HEK293 (cell line): ENCODE measurements around the gene TSPEAR.
A peak's percentile ranks its signal among the peaks of the same experiment; 100 is the strongest.

Source experiments
- CTCF ChIA-PET: fragments of 350-600 bp; formaldehyde crosslinking; extraction: SDS; loops from one replicate; lab custom pipeline; 2021; ENCODE audit warnings: antibody characterized with exemption; lab: Yijun Ruan, JAX
- POLR2A ChIA-PET: fragments of 300-600 bp; formaldehyde crosslinking; extraction: SDS; loops from one replicate; lab custom pipeline; 2020; ENCODE audit warnings: antibody characterized with exemption, inconsistent platforms; lab: Yijun Ruan, JAX
- H3K27ac ChIP-seq: fragments of 200-500 bp; sonication (Bioruptor generic); 2 replicates; pipeline ENCODE4 v1.5.1; 2014; ENCODE audit warnings: low read depth, low read length, control low read depth, inconsistent platforms; ENCODE audit errors: extremely low read depth
- H3K36me3 ChIP-seq, 2 experiments: fragments of 200-500 bp in 1 of 2; sonication (Bioruptor generic) in 1 of 2; 1 replicate in 1 of 2; 2 replicates in 1 of 2; pipeline ENCODE4 v1.5.1; 2014 to 2017; ENCODE audit warnings: inconsistent platforms in 2 of 2, low read length in 2 of 2; ENCODE audit not compliant: control insufficient read depth in 2 of 2, insufficient read depth in 1 of 2
- H3K4me1 ChIP-seq: fragments of 200-500 bp; sonication (Bioruptor generic); 2 replicates; pipeline ENCODE4 v1.5.1; 2014; ENCODE audit warnings: mild to moderate bottlenecking, low read length, inconsistent platforms; ENCODE audit not compliant: control insufficient read depth, insufficient read depth
- H3K4me3 ChIP-seq: 2 replicates; pipeline ENCODE4 v1.5.1; 2011; ENCODE audit warnings: low read depth, mild to moderate bottlenecking, control low read depth, low read length, moderate library complexity
- H3K9me3 ChIP-seq: fragments of 200-500 bp; sonication (Bioruptor generic); 2 replicates; pipeline ENCODE4 v1.5.1; 2014; ENCODE audit warnings: low read depth, low read length, inconsistent platforms; ENCODE audit not compliant: control insufficient read depth, insufficient read depth
- BCL11A ChIP-seq: fragments of 450-650 bp; formaldehyde crosslinking; IDR thresholded peaks from 2 replicates; pipeline ENCODE4 v1.5.1; 2016; ENCODE audit warnings: low read depth, missing biosample characterization, missing genetic modification characterization
- OSR2 ChIP-seq: fragments of 450-650 bp; formaldehyde crosslinking; IDR thresholded peaks from 2 replicates; pipeline ENCODE4 v1.5.1; 2016; ENCODE audit warnings: missing biosample characterization, missing genetic modification characterization
- SP2 ChIP-seq: fragments of 450-650 bp; formaldehyde crosslinking; IDR thresholded peaks from 2 replicates; pipeline ENCODE4 v1.5.1; 2016; ENCODE audit warnings: missing biosample characterization, missing genetic modification characterization
- TCF7L2 ChIP-seq: IDR thresholded peaks from 2 replicates; pipeline ENCODE4 v1.6.1; 2011; ENCODE audit warnings: low read depth, mild to moderate bottlenecking, inconsistent platforms, low read length, moderate library complexity, borderline replicate concordance
- ZFHX2 ChIP-seq: fragments of 450-650 bp; formaldehyde crosslinking; conservative IDR thresholded peaks from 2 replicates; pipeline ENCODE4 v1.5.1; 2016; ENCODE audit warnings: missing biosample characterization, missing genetic modification characterization
- ZFP41 ChIP-seq: fragments of 450-650 bp; formaldehyde crosslinking; IDR thresholded peaks from 2 replicates; pipeline ENCODE4 v1.5.1; 2016; ENCODE audit warnings: missing biosample characterization, missing genetic modification characterization, borderline replicate concordance
- ZNF24 ChIP-seq: fragments of 450-650 bp; formaldehyde crosslinking; IDR thresholded peaks from 2 replicates; pipeline ENCODE4 v1.5.1; 2016; ENCODE audit warnings: missing biosample characterization, missing genetic modification characterization
- ZNF354C ChIP-seq: fragments of 450-650 bp; formaldehyde crosslinking; IDR thresholded peaks from 2 replicates; pipeline ENCODE4 v1.5.1; 2016; ENCODE audit warnings: missing biosample characterization, missing genetic modification characterization, low read depth, borderline replicate concordance
- ZNF426 ChIP-seq: fragments of 450-650 bp; formaldehyde crosslinking; IDR thresholded peaks from 2 replicates; pipeline ENCODE4 v1.5.1; 2017; ENCODE audit warnings: missing biosample characterization, missing genetic modification characterization, mild to moderate bottlenecking, inconsistent platforms, moderate library complexity
- ZNF76 ChIP-seq: fragments of 450-650 bp; formaldehyde crosslinking; IDR thresholded peaks from 2 replicates; pipeline ENCODE4; 2016; ENCODE audit warnings: low read depth, missing biosample characterization, missing genetic modification characterization, borderline replicate concordance
- ZNF830 ChIP-seq: fragments of 450-650 bp; IDR thresholded peaks from 2 replicates; pipeline ENCODE4 v1.5.0; 2018; ENCODE audit warnings: missing biosample characterization, missing genetic modification characterization, low read depth, mild to moderate bottlenecking, moderate library complexity
- TF ChIP-seq, protein P1 (sequence below): fragments of 450-650 bp; formaldehyde crosslinking; IDR thresholded peaks from 2 replicates; pipeline ENCODE4 v1.5.1; 2016; ENCODE audit warnings: missing biosample characterization, missing genetic modification characterization
- TF ChIP-seq, protein P2 (sequence below): fragments of 450-650 bp; formaldehyde crosslinking; IDR thresholded peaks from 2 replicates; pipeline ENCODE4 v1.5.1; 2016; ENCODE audit warnings: missing biosample characterization, missing genetic modification characterization

TSPEAR gene

DNA sequence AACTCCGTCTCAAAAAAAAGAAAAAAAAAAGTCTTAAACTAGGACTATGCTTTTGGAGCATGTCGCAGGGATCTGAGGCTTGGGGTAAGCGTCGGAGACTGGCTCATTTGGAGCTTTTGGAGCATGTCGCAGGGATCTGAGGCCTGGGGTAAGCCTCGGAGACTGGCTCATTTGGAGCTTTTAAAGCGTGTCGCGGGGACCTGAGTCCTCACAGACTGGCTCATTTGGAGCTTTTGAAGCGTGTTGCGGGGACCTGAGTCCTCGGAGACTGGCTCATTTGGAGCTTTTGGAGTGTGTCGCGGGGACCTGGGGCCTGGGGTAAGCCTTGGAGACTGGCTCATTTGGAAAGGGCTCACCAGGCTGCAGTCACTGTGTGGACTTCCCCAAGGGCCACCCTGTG is 13.6 kb upstream of the TSPEAR start:
- TF ChIP-seq ZNF830 (tag by site-specific recombination) = no peak
- TF ChIP-seq ZNF426 (tag by site-specific recombination) = no peak
- TF ChIP-seq ZNF24 = no peak
- TF ChIP-seq, protein P1, sequence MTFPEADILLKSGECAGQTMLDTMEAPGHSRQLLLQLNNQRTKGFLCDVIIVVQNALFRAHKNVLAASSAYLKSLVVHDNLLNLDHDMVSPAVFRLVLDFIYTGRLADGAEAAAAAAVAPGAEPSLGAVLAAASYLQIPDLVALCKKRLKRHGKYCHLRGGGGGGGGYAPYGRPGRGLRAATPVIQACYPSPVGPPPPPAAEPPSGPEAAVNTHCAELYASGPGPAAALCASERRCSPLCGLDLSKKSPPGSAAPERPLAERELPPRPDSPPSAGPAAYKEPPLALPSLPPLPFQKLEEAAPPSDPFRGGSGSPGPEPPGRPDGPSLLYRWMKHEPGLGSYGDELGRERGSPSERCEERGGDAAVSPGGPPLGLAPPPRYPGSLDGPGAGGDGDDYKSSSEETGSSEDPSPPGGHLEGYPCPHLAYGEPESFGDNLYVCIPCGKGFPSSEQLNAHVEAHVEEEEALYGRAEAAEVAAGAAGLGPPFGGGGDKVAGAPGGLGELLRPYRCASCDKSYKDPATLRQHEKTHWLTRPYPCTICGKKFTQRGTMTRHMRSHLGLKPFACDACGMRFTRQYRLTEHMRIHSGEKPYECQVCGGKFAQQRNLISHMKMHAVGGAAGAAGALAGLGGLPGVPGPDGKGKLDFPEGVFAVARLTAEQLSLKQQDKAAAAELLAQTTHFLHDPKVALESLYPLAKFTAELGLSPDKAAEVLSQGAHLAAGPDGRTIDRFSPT = no peak
- TF ChIP-seq ZFP41 (tag by site-specific recombination) = no peak
- TF ChIP-seq, all 188 proteins: peak for 0
- H3K4me1 ChIP-seq = no peaks in the 10 kb centered on the region
- ChIA-PET CTCF (interaction anchor here (0.6 to 1.3 kb wide), 3 partner anchors 18 to 693 kb away, joined by 3 to 5 read pairs (median 3); no protein-coding TSS in a partner anchor), POLR2A (interaction anchor here (0.7 kb wide), 1 partner anchor 11 kb away, joined by 3 read pairs; no protein-coding TSS in a partner anchor)
- H3K27ac ChIP-seq = no peak overlapping the region
- H3K4me3 ChIP-seq = no peak overlapping the region
- H3K9me3 ChIP-seq = no peaks in the 10 kb centered on the region
- H3K36me3 ChIP-seq = no peaks in the 10 kb centered on the region

DNA sequence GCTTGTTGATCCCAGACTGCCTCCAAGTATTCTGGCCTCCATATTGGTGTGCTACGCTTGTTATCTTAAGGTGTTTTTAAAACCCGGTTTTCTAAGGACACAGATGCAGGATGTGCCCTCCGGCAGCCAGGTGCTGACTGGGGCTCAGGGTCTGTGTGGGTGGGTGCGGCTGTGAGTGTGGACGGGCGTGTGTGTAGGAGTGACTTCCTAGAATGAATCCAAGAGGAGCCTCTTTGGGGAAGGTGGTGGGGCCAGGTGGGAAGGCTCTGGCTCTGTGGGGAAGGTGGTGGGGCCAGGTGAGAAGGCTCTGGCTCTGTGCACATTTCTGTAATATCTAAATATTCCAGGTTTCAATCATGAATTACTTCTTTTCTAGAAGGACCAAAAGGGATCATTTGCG is 12.8 kb upstream of the TSPEAR start:
- CTCF ChIA-PET = interaction anchor here (0.6 kb wide), 1 partner anchor 693 kb away, joined by 3 read pairs; no protein-coding TSS in a partner anchor
- Histone ChIP-seq H3K9me3 (no peaks in the 10 kb centered on the region), H3K27ac (no peak overlapping the region), H3K4me1 (no peaks in the 10 kb centered on the region), H3K4me3 (no peak overlapping the region), H3K36me3 (no peaks in the 10 kb centered on the region)
- POLR2A ChIA-PET = no interaction called here
- TF ChIP-seq ZFHX2 (tag by site-specific recombination) (0 out of 2 replicates have a peak, but pooled peaks have one; percentile 18), OSR2 (tag by site-specific recombination) (no peak)

DNA sequence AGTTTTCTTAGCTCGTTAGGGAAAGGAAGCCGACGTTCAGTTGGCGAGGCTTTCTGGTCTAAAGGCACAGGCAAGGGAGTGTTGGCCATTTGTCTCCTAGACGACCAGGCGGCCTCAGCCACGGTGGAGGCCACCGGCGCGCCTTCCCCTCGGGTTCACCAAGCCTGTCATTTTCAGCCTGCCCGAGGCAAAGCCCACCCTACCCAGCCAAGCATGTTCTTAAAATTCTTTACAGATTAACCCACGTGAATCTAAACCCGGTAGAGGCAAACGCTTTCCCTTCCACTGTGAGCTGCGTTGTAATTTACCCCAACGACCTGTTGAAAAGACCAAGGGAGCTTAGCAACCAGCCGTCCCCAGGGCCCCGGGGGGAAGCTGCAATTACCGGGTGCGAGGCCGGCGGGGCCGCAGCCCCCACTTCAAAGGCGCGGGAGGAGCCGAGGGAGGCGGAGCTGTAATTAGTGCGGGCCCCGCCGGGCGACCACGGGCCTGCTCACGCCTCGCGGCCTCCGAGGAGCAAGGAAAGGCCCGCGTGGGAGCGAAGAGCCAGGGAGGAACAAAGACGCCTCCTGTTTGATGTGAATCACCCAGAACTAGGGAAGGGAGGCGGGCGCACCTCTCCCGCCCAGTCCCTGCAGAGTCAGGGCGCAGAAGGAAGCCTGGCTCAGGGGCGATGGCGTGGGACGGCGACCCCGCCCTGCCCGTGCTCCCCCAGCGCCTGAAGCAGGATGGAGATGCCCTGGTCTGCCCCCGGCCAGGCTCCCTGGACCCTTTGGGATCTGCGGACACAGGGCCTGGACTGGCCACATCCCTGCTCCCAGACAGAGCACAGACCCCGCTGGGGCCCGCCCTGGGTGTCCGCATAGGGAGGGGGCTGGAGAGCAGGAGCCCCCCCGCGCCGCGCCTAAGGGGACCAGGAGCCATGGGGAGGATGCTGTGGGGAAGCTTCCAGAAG is 12.1 kb upstream of the TSPEAR start:
- H3K4me3 ChIP-seq = no peak overlapping the region
- TF ChIP-seq TCF7L2 (peak; percentile 76), ZNF354C (tag by site-specific recombination) (no peak), ZNF76 (tag by site-specific recombination) (no peak), BCL11A (no peak), SP2 (tag by site-specific recombination) (no peak)
- TF ChIP-seq, protein P2, sequence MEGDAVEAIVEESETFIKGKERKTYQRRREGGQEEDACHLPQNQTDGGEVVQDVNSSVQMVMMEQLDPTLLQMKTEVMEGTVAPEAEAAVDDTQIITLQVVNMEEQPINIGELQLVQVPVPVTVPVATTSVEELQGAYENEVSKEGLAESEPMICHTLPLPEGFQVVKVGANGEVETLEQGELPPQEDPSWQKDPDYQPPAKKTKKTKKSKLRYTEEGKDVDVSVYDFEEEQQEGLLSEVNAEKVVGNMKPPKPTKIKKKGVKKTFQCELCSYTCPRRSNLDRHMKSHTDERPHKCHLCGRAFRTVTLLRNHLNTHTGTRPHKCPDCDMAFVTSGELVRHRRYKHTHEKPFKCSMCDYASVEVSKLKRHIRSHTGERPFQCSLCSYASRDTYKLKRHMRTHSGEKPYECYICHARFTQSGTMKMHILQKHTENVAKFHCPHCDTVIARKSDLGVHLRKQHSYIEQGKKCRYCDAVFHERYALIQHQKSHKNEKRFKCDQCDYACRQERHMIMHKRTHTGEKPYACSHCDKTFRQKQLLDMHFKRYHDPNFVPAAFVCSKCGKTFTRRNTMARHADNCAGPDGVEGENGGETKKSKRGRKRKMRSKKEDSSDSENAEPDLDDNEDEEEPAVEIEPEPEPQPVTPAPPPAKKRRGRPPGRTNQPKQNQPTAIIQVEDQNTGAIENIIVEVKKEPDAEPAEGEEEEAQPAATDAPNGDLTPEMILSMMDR = no peak
- TF ChIP-seq, all 188 proteins: peak for 1
- POLR2A ChIA-PET = no interaction called here
- H3K36me3 ChIP-seq = no peaks in the 10 kb centered on the region
- no peaks in the 10 kb centered on the region for H3K4me1 ChIP-seq
- CTCF ChIA-PET = interaction anchor here (0.6 kb wide), 1 partner anchor 124 kb away, joined by 3 read pairs; no protein-coding TSS in a partner anchor
- no peaks in the 10 kb centered on the region for H3K9me3 ChIP-seq
- H3K27ac ChIP-seq = no peak overlapping the region
